Esophagus (tissue), 2 donors: ENCODE measurements around the gene MMP23B. TPM values are rescaled to one million over a fixed set of nuclear protein-coding genes. Genes with fewer than 3 reads are reported as not detected.

Source experiments
- H3K27ac ChIP-seq, 2 donors: one replicate each; pipeline ENCODE4 v1.5.1; 2013; ENCODE audit warnings: low read depth in 2 of 2, mild to moderate bottlenecking in 2 of 2, inconsistent platforms in 1 of 2, low read length in 1 of 2, moderate library complexity in 1 of 2
- H3K27me3 ChIP-seq, 2 donors: one replicate each; pipeline ENCODE4 v1.6.1; 2013; ENCODE audit warnings: low read length in 2 of 2, control low read depth in 1 of 2, mild to moderate bottlenecking in 1 of 2; ENCODE audit not compliant: insufficient read depth in 2 of 2, control insufficient read depth in 1 of 2
- H3K36me3 ChIP-seq, 2 donors: one replicate each; pipeline ENCODE4 v1.6.1; 2013; ENCODE audit warnings: low read length in 1 of 2; ENCODE audit not compliant: control insufficient read depth in 2 of 2, insufficient read depth in 2 of 2
- H3K4me1 ChIP-seq, 2 donors: one replicate each; pipeline ENCODE4 v1.6.1; 2013; ENCODE audit warnings: low read length in 1 of 2; ENCODE audit not compliant: control insufficient read depth in 2 of 2, insufficient read depth in 2 of 2
- H3K4me3 ChIP-seq, 2 donors: one replicate each; pipeline ENCODE4 v1.5.1; 2013; ENCODE audit warnings: low read length in 2 of 2, mild to moderate bottlenecking in 2 of 2, low read depth in 1 of 2, moderate library complexity in 1 of 2
- H3K9me3 ChIP-seq, 2 donors: one replicate each; pipeline ENCODE4 v1.6.1; 2013; ENCODE audit warnings: mild to moderate bottlenecking in 2 of 2, low read depth in 1 of 2, low read length in 1 of 2, moderate library complexity in 1 of 2; ENCODE audit not compliant: control insufficient read depth in 2 of 2, insufficient read depth in 1 of 2
- WGBS, 2 donors: extraction: QIAGEN DNeasy Blood & Tissue Kit; methylation state at CpG; one replicate each; pipeline ENCODE4 v1.1.7; 2013; 5-methylcytosine and 5-hydroxymethylcytosine counted together
- polyA plus RNA-seq, 2 donors: library from polyadenylated mRNA; stranded (reverse); fragments of 200-250 nt; gene quantifications; one replicate each; pipeline ENCODE4 v1.2.3, GENCODE V29; 2013
- donor health status: healthy with polysubstance abuse.
- donor health status: Bipolar disorder and iron deficiency.

The MMP23B gene
- polyA plus RNA-seq, 2 donors: 0.91 to 2.7 TPM

GRCh38 chr1:1602304-1602967 lies 29.5 kb upstream of the MMP23B start:
- no peak overlapping the region for H3K4me3 ChIP-seq
- no peaks in the 10 kb centered on the region for H3K36me3 ChIP-seq
- WGBS, 2 donors: 64 to 67% methylated on average over 18 of the region's 18 CpGs
- no peak overlapping the region for H3K27ac ChIP-seq
- peaks cover 0 to 2% of the 10 kb centered on the region in 2 donors for H3K9me3 ChIP-seq
- peaks cover 13 to 15% of the 10 kb centered on the region in 2 donors for H3K4me1 ChIP-seq
- H3K27me3 ChIP-seq: peaks cover 0 to 7% of the 10 kb centered on the region in 2 donors

DNA sequence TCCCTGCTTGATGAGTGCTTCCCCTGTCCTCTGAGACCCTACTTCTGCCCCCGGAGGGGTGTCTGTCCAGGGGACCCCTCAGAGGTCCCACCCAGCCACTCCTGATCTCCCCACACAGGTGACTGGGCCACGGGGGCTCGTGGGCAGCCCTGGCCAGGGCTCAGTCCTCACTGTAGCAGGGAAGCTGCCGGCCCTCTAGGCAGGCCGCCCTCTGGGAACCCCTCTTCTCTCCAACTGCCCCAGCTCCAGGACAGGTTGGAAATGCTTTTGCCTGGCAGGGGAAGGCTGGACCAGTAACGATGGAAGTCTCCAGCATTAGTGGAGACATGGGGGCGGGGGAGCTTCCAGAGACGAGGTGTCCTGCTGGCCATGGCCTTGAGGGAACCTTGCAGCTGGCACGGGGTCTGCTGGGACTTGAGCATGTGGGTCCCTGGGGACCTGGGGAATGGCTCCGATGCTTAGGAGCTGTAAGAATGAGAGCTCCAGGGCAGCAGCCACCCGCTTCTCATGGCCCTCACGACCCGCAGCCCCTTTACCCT lies 28.9 kb upstream of the MMP23B start:
- no peaks in the 10 kb centered on the region for H3K9me3 ChIP-seq
- H3K27ac ChIP-seq: no peak overlapping the region
- H3K27me3 ChIP-seq: peaks cover 0 to 7% of the 10 kb centered on the region in 2 donors
- H3K36me3 ChIP-seq: no peaks in the 10 kb centered on the region
- peaks cover 10 to 14% of the 10 kb centered on the region in 2 donors for H3K4me1 ChIP-seq
- H3K4me3 ChIP-seq: no peak overlapping the region
- WGBS, 2 donors: 72 to 78% methylated on average over 13 of the region's 13 CpGs

GRCh38 chr1:1603671-1604373 lies 28.2 kb upstream of the MMP23B start:
- H3K27me3 ChIP-seq: peaks cover 0 to 6% of the 10 kb centered on the region in 2 donors
- no peaks in the 10 kb centered on the region for H3K36me3 ChIP-seq
- H3K9me3 ChIP-seq: no peaks in the 10 kb centered on the region
- peaks cover 10 to 14% of the 10 kb centered on the region in 2 donors for H3K4me1 ChIP-seq
- 70% methylated on average over 13 of the region's 13 CpGs for WGBS, 2 donors
- H3K27ac ChIP-seq: no peak overlapping the region
- no peak overlapping the region for H3K4me3 ChIP-seq

DNA sequence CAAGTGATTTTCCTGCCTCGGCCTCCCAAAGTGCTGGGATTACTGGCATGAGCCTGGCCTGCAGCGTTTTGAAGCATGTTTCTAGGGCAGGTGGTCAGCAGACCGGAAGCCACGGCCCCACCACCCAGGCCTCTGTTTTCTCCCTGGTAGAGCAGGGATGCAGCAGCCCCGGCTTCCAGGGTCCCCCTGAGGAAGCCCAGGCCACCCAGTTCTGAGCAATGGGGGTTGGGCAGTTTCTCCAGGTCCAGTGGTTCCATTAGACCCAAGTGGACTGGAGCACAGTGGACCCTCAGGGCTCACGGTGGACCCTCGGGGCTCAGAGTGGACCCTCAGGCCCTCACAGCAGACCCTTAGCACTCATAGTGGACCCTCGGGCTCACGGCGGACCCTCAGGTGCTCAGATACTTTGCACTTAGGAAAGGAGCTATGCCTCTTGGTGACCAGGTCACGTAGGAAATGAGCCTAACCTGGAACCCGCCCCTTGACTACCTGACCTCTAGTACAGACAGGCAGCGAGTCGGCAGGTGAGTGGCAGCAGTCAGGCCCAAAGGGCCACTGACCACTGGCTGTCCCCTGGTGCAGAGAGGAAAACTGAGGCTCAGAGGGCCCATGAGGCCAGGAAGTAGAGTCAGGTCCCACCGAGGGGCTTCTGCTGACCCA lies 27.5 kb upstream of the MMP23B start:
- WGBS, 2 donors: 79 to 84% methylated on average over 14 to 15 of the region's 15 CpGs
- no peaks in the 10 kb centered on the region for H3K36me3 ChIP-seq
- H3K9me3 ChIP-seq: no peaks in the 10 kb centered on the region
- H3K27me3 ChIP-seq: peaks cover 0 to 3% of the 10 kb centered on the region in 2 donors
- H3K4me3 ChIP-seq: no peak overlapping the region
- peaks cover 6 to 9% of the 10 kb centered on the region in 2 donors for H3K4me1 ChIP-seq
- no peak overlapping the region for H3K27ac ChIP-seq

DNA sequence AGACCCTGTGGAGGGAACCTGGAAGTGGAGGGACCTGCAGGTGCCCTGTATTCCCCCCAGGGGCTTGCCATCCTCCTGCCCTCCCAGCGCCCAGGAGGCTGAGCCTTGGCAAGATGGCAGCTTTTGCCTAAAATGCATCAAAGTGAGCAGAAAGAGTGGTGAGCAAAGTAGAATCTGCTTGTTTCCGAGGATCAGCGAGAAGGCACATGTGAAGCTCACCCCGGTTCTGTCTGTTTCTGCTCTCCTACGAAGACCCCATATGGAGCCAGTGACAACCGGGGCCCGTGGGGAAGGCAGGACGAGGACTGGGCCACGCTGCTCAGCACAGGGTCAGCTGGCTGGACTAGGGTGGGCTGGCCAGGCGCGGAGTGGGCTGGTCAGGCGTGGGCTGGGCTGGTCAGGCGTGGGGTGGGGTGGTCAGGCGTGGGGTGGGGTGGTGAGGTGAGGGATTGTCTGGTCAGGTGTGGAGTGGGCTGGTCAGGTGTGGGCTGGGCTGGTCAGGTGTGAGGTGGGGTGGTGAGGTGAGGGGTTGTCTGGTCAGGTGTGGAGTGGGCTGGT lies 26.9 kb upstream of the MMP23B start:
- H3K27ac ChIP-seq: no peak overlapping the region
- peaks cover 0 to 3% of the 10 kb centered on the region in 2 donors for H3K27me3 ChIP-seq
- 74 to 81% methylated on average over 14 of the region's 14 CpGs for WGBS, 2 donors

GRCh38 chr1:1605724-1606123 lies 26.2 kb upstream of the MMP23B start:
- peaks cover 1 to 3% of the 10 kb centered on the region in 2 donors for H3K4me1 ChIP-seq
- 87 to 88% methylated on average over 17 of the region's 17 CpGs for WGBS, 2 donors
- peaks cover 0 to 2% of the 10 kb centered on the region in 2 donors for H3K27me3 ChIP-seq
- H3K9me3 ChIP-seq: no peaks in the 10 kb centered on the region
- H3K4me3 ChIP-seq: no peak overlapping the region
- no peak overlapping the region for H3K27ac ChIP-seq
- no peaks in the 10 kb centered on the region for H3K36me3 ChIP-seq

More for the DNA sequence above, 26.9 kb upstream of the MMP23B start:
- no peak overlapping the region for H3K4me3 ChIP-seq
- no peaks in the 10 kb centered on the region for H3K9me3 ChIP-seq
- H3K36me3 ChIP-seq: no peaks in the 10 kb centered on the region
- peaks cover 6 to 8% of the 10 kb centered on the region in 2 donors for H3K4me1 ChIP-seq

DNA sequence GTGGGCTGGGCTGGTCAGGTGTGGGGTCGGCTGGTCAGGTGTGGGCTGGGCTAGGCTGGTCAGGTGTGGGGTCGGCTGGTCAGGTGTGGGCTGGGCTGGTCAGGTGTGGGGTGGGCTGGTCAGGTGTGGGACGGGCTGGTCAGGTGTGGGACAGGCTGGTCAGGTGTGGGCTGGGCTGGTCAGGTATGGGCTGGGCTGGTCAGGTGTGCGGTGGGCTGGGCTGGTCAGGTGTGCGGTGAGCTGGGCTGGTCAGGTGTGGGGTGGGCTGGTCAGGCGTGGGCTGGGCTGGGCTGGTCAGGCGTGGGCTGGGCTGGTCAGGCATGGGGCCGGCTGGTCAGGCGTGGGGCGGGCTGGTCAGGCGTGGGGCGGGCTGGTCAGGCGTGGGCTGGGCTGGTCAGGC lies 25.7 kb upstream of the MMP23B start:
- Histone ChIP-seq H3K27ac (no peak overlapping the region), H3K9me3 (no peaks in the 10 kb centered on the region), H3K27me3 (no peaks in the 10 kb centered on the region), H3K4me3 (no peak overlapping the region), H3K36me3 (no peaks in the 10 kb centered on the region), H3K4me1 (no peaks in the 10 kb centered on the region)
- 76 to 87% methylated on average over 7 to 13 of the region's 13 CpGs for WGBS, 2 donors

DNA sequence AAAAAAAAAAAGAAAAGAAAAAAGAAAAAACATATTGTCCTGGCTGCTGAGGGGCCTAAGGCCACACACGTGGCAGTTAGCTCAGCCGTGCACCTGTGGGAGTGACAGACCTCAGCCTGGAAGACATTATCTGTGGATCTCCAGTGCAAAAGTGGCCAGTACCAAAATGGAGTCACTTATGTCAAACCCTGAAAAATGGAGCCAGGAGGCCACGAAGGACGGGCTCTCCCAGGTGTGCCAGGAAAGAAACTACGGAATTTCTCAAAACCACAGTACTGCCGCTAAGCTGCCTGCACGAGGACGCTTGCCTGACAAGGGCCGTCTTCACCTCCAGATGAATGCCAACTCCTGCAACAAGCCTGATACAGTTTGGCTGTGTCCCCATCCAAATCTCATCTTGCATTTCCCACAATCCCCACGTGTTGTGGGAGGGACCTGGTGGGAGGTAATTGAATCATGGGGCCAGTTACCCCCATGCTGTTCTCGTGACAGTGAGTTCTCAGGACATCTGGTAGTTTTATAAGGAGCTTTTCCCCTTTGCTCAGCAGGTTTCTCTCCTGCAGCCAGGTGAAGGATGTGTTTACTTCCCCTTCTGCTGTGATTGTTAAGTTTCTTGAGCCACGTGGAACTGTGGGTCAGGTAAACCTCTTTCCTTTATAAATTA lies 22.0 kb upstream of the MMP23B start:
- Histone ChIP-seq H3K27me3 (no peaks in the 10 kb centered on the region), H3K27ac (no peak overlapping the region), H3K4me3 (no peak overlapping the region), H3K9me3 (no peaks in the 10 kb centered on the region), H3K36me3 (no peaks in the 10 kb centered on the region), H3K4me1 (peaks cover 6% of the 10 kb centered on the region in 2 donors)
- WGBS, 2 donors: 66 to 69% methylated on average over 12 of the region's 12 CpGs

DNA sequence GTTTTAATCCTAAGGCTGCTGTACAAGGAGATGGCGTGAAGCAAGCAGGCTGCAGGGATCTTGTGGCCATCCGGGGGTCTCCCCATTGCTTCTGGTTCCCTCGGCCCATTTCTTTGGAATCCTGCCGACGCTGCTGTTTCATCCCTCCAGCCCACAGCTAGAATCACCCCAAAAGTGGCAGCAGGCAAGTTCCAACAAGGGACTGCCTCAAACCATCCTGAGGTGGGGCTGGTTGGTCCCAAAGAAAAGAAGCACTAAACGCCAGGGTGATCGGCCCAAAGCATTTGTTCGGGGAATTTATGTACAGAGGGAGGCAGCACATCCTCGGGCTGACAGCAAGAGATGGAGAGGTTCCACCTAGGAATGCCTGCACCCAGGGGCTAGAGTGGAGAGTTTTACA lies 21.2 kb upstream of the MMP23B start:
- Histone ChIP-seq H3K4me1 (peaks cover 6% of the 10 kb centered on the region in 2 donors), H3K27ac (no peak overlapping the region), H3K9me3 (no peaks in the 10 kb centered on the region), H3K36me3 (no peaks in the 10 kb centered on the region), H3K4me3 (no peak overlapping the region), H3K27me3 (no peaks in the 10 kb centered on the region)
- WGBS, 2 donors: 63 to 77% methylated on average over 9 of the region's 9 CpGs
